SIG-M5 treated with dmso at 0.1 percent for 504 hours (cell line): Measurements from ENCODE around the gene STX11.

Experiments
- DNase-seq: peaks from one replicate; lab custom pipeline; 2025; ENCODE audit not compliant: unreplicated experiment; lab: John Stamatoyannopoulos, UW

Gene STX11

GRCh38 chr6:144214029-144214428 lies 63.7 kb downstream of the STX11 start:
- DNase-seq = no peak

GRCh38 chr6:144214622-144215401 lies 64.5 kb downstream of the STX11 start:
- DNase-seq = no peak

- DNase-seq = peak; percentile 71
Observed at GRCh38 chr6:144215402-144215931, 65.2 kb downstream of the STX11 start.

GRCh38 chr6:144215932-144216667 lies 65.8 kb downstream of the STX11 start:
- DNase-seq = peak; percentile 87

GRCh38 chr6:144216668-144217218 lies 66.4 kb downstream of the STX11 start:
- peak; percentile 77 for DNase-seq

GRCh38 chr6:144217264-144217663 lies 66.9 kb downstream of the STX11 start:
- no peak for DNase-seq

GRCh38 chr6:144217797-144218196 lies 67.5 kb downstream of the STX11 start:
- DNase-seq = no peak

- peak; percentile 68 for DNase-seq
Observed at GRCh38 chr6:144219056-144219685, 68.9 kb downstream of the STX11 start.

- DNase-seq = no peak
Observed at GRCh38 chr6:144220031-144220790, 69.9 kb downstream of the STX11 start.

- no peak for DNase-seq
Observed at GRCh38 chr6:144223686-144224085, 73.4 kb downstream of the STX11 start.

GRCh38 chr6:144231721-144232120 lies 81.4 kb downstream of the STX11 start:
- DNase-seq = no peak

GRCh38 chr6:144232176-144232831 lies 82.0 kb downstream of the STX11 start:
- no peak for DNase-seq

GRCh38 chr6:144232832-144233230 lies 82.5 kb downstream of the STX11 start:
- DNase-seq = no peak

- DNase-seq = no peak
Observed at GRCh38 chr6:144234399-144234798, 84.1 kb downstream of the STX11 start.

GRCh38 chr6:144234935-144235334 lies 84.6 kb downstream of the STX11 start:
- DNase-seq = no peak
